Cardiac muscle cell (in vitro differentiated cells and primary cell): ENCODE measurements around the gene THEM4. TPM values are rescaled to one million over a fixed set of nuclear protein-coding genes. Genes with fewer than 3 reads are reported as not detected.

Experiments used
- DNase-seq, 2 donors: peaks; one replicate each; pipeline versions ENCODE4 v3.0.0 to v3.0.0-alpha.2; 2010 to 2017; ENCODE audit warnings: low read depth in 1 of 2, low spot score in 1 of 2
- H3K27ac ChIP-seq: fragments of 200-600 bp; sonication (generic); 2 replicates; pipeline ENCODE4 v1.5.1; 2016
- H3K27me3 ChIP-seq: fragments of 200-600 bp; sonication (generic); 2 replicates; pipeline ENCODE4 v1.6.0; 2016; ENCODE audit warnings: control low read depth
- H3K36me3 ChIP-seq: fragments of 200-600 bp; sonication (generic); 2 replicates; pipeline ENCODE4 v1.5.1; 2016; ENCODE audit warnings: control low read depth
- H3K4me1 ChIP-seq: fragments of 200-600 bp; sonication (generic); 2 replicates; pipeline ENCODE4 v1.8.1; 2017; ENCODE audit warnings: low read depth, mild to moderate bottlenecking, mixed run types
- H3K4me3 ChIP-seq: fragments of 200-600 bp; sonication (generic); 2 replicates; pipeline ENCODE4 v1.5.1; 2016; ENCODE audit warnings: mild to moderate bottlenecking
- H3K9me3 ChIP-seq: fragments of 200-600 bp; sonication (generic); 2 replicates; pipeline ENCODE4 v1.5.1; 2017; ENCODE audit warnings: low read depth, mild to moderate bottlenecking, control low read depth
- CTCF ChIP-seq: IDR thresholded peaks from 2 replicates; pipeline ENCODE4 v1.5.1; 2012; ENCODE audit warnings: low read depth, mild to moderate bottlenecking, low read length
- polyA plus RNA-seq: library from polyadenylated mRNA; unstranded; fragments of >200 nt; fragmentation: Nextera tagmentation; extraction: Ambion mirVana; gene quantifications from 2 replicates; pipeline ENCODE4 v1.2.1, GENCODE V29; 2016
- total RNA-seq: library from RNA; depleted of rRNA; stranded (reverse); fragments of >200 nt; gene quantifications from 2 replicates; pipeline ENCODE4 v1.2.3, GENCODE V29; 2016

The THEM4 gene
- total and polyA plus RNA-seq, 2 experiments from 2014 or later, result 26.8 to 61.9 TPM

DNA sequence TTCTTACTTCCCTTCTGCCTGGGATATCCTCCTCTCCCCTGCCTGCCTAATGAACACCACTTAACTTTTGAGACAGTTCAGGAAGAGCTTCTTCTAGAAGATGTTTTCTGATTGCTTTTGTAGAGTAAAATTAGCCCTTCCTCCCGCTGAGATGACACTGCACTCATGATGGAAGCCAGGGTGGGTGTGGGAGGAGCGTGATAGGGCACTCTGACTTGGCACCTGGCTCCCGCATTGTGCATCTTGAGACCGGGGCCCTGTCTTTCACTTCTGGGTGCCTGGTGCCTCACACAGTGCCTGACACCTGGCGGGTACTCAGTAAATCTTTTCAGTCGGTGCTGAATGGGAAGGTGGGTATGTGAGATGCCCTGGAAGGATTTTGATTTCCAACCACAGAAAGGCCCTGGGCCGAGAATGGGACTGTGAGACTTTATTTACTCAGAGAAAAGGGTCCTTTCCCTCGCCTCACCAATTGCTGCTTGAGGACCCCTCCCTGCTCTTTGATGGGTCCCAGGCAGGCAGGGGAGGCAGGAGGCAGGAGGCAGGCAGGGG lies 62.5 kb downstream of the THEM4 start:
- Histone ChIP-seq H3K9me3 (no peaks in the 10 kb centered on the region), H3K4me3 (no peak overlapping the region), H3K27ac (no peak overlapping the region), H3K4me1 (no peaks in the 10 kb centered on the region), H3K36me3 (no peaks in the 10 kb centered on the region), H3K27me3 (peaks cover 6% of the 10 kb centered on the region)
- TF ChIP-seq CTCF, result no peak
- no peak for DNase-seq

- Histone ChIP-seq H3K4me3 (no peak overlapping the region), H3K27me3 (peaks cover 13% of the 10 kb centered on the region), H3K27ac (no peak overlapping the region), H3K36me3 (no peaks in the 10 kb centered on the region), H3K4me1 (no peaks in the 10 kb centered on the region), H3K9me3 (no peaks in the 10 kb centered on the region)
- peak; percentile 16 for TF ChIP-seq CTCF
- DNase-seq, result peak in 1 of 2 donors; percentile 58
These were observed 63.2 kb downstream of the THEM4 start for GRCh38 chr1:151846062-151846568.

DNA sequence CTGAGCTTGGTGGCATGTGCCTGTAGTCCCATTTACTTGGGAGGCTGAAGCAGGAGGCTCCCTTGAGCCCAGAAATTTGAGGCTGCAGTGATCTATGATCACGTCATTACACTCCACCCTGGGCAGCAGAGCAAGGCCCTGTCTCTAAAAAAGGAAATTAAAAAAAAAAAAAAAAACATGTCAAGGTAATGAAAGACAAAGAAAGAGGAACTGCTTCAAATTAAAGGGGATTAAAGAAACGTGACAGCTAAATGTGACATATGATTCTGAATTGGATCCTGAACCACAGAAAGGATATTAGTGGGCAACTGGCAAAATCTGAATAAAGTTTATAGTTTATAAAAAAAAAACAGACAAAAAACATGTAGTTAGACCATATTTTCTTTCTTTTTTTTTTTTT lies 65.9 kb downstream of the THEM4 start:
- Histone ChIP-seq H3K4me1 (no peaks in the 10 kb centered on the region), H3K27ac (no peak overlapping the region)

GRCh38 chr1:151841141-151841540 lies 68.2 kb downstream of the THEM4 start:
- Histone ChIP-seq H3K9me3 (no peaks in the 10 kb centered on the region), H3K27ac (no peak overlapping the region), H3K4me1 (no peaks in the 10 kb centered on the region), H3K4me3 (no peak overlapping the region), H3K27me3 (peaks cover 59% of the 10 kb centered on the region), H3K36me3 (no peaks in the 10 kb centered on the region)
- no peak for DNase-seq
- no peak for TF ChIP-seq CTCF

More for the DNA sequence above, 65.9 kb downstream of the THEM4 start:
- H3K36me3 ChIP-seq, result no peaks in the 10 kb centered on the region
- peaks cover 40% of the 10 kb centered on the region for H3K27me3 ChIP-seq
- no peak for DNase-seq
- no peaks in the 10 kb centered on the region for H3K9me3 ChIP-seq
- no peak for TF ChIP-seq CTCF
- H3K4me3 ChIP-seq, result no peak overlapping the region

- Histone ChIP-seq H3K27me3 (peaks cover 59% of the 10 kb centered on the region), H3K4me1 (no peaks in the 10 kb centered on the region), H3K9me3 (no peaks in the 10 kb centered on the region), H3K36me3 (no peaks in the 10 kb centered on the region), H3K27ac (no peak overlapping the region), H3K4me3 (no peak overlapping the region)
- no peak for DNase-seq
- TF ChIP-seq CTCF, result no peak
These were observed 68.9 kb downstream of the THEM4 start for GRCh38 chr1:151840421-151840820.
